ENCODE data around the gene CAPN3.

CAPN3 gene

DNA sequence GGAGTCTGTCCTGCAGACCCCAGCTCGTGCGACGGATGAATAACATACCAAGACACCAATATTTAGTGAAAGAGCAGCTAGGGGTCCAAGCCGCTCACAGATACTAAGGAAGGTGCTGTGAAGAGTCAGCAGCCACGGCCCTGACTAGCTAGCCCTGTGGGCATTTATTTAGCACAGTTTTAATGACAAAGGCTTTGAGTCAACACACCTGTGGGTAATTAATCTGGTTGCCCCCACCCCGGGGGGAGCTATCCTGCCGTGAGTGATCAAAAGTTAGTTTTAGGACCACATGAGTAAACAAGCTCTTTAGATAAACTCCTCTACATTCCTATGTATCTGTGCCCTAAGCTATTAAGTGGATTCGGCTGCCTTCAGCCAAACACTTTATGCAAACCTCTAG is 18.7 kb downstream of the CAPN3 start:
- H3K9me3 ChIP-seq (replicated peaks in 1 of 2; ENCODE audit: control insufficient read depth in 2 of 2, insufficient read depth in 1 of 2, low read depth in 1 of 2, low read length in 2 of 2) = peaks cover 2 to 7% of the 10 kb centered on the region in 2 donors
- DNase-seq (ENCODE audit: low spot score) = no peak
- no peak overlapping the region for H2AFZ ChIP-seq (ENCODE audit: low read length)
- no peak overlapping the region for H4K91ac ChIP-seq (ENCODE audit: low read depth, low read length, poor library complexity)
- no peaks in the 10 kb centered on the region for H3K36me3 ChIP-seq (replicated peaks in 1 of 2; ENCODE audit: control insufficient read depth in 2 of 2, insufficient read depth in 2 of 2, low read length in 2 of 2)
- no peak overlapping the region for H3K4me3 ChIP-seq (ENCODE audit: low read length in 2 of 2)
- H3K14ac ChIP-seq (ENCODE audit: low read length) = no peak overlapping the region
- no peak overlapping the region for H2BK5ac ChIP-seq (ENCODE audit: low read length)
- WGBS, 2 donors (ENCODE audit: extremely low coverage in 2 of 2, insufficient read length in 2 of 2, insufficient replicate concordance in 1 of 2) = no CpG with 5 or more reads among the region's 8 CpGs
- no peak overlapping the region for H3K9ac ChIP-seq (ENCODE audit: low read depth, low read length, poor library complexity)
- no peak overlapping the region for H2BK120ac ChIP-seq (ENCODE audit: low read depth, low read length)
- no peaks in the 10 kb centered on the region for H3K4me1 ChIP-seq (ENCODE audit: control insufficient read depth in 2 of 2, insufficient read depth in 1 of 2, low read depth in 1 of 2, low read length in 2 of 2)
- no peak overlapping the region for H4K8ac ChIP-seq (ENCODE audit: low read depth, low read length)
- no peak overlapping the region for H2AK5ac ChIP-seq (ENCODE audit: low read depth, low read length)
- H3K27ac ChIP-seq (replicated peaks; ENCODE audit: low read length) = no peak overlapping the region
- H2BK15ac ChIP-seq (ENCODE audit: low read length) = no peak overlapping the region
- no peak overlapping the region for H3K4ac ChIP-seq (ENCODE audit: low read length)
- H2BK12ac ChIP-seq (ENCODE audit: low read length) = no peak overlapping the region
- no peak overlapping the region for H3K23ac ChIP-seq (ENCODE audit: low read depth, low read length, poor library complexity)
- no peaks in the 10 kb centered on the region for H3K79me1 ChIP-seq (ENCODE audit: low read depth, low read length)
- no peaks in the 10 kb centered on the region for H3K27me3 ChIP-seq (ENCODE audit: control insufficient read depth in 3 of 3, insufficient read depth in 3 of 3, low read depth in 1 of 3, low read length in 3 of 3)
- H3K4me2 ChIP-seq (ENCODE audit: insufficient read depth, low read length, poor library complexity, severe bottlenecking) = no peak overlapping the region
- H3K18ac ChIP-seq (ENCODE audit: low read length) = no peak overlapping the region

DNA sequence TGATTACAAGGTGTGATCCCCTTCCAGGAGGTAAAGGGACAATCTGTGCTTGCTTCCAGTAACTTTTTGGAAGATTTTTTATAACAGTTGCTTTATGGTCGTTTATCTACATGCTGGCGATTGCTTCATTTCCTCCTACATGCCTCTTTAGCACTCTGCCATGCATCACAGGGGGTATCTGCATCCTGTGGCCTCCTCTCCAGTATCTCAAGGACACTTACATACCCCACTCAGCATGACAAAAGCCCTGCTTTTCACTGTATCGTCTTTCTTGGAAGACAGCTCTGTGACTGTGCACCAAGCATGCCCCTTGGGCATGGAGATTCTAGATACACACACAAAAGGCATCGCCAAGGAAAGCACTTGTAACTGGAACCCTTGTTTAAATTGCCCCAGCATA is 25.3 kb downstream of the CAPN3 start:
- Histone ChIP-seq H3K4me2 (ENCODE audit: insufficient read depth, low read length, poor library complexity, severe bottlenecking) (no peak overlapping the region), H3K9me3 (replicated peaks in 1 of 2; ENCODE audit: control insufficient read depth in 2 of 2, insufficient read depth in 1 of 2, low read depth in 1 of 2, low read length in 2 of 2) (no peaks in the 10 kb centered on the region), H3K79me1 (ENCODE audit: low read depth, low read length) (no peaks in the 10 kb centered on the region), H3K27me3 (ENCODE audit: control insufficient read depth in 3 of 3, insufficient read depth in 3 of 3, low read depth in 1 of 3, low read length in 3 of 3) (no peaks in the 10 kb centered on the region), H3K27ac (replicated peaks; ENCODE audit: low read length) (no peak overlapping the region), H2AK5ac (ENCODE audit: low read depth, low read length) (no peak overlapping the region), H2BK120ac (ENCODE audit: low read depth, low read length) (no peak overlapping the region), H3K4me3 (ENCODE audit: low read length in 2 of 2) (no peak overlapping the region), H4K8ac (ENCODE audit: low read depth, low read length) (no peak overlapping the region), H3K18ac (ENCODE audit: low read length) (no peak overlapping the region), H2BK12ac (ENCODE audit: low read length) (no peak overlapping the region), H3K23ac (ENCODE audit: low read depth, low read length, poor library complexity) (no peak overlapping the region), H3K14ac (ENCODE audit: low read length) (no peak overlapping the region), H3K36me3 (replicated peaks in 1 of 2; ENCODE audit: control insufficient read depth in 2 of 2, insufficient read depth in 2 of 2, low read length in 2 of 2) (no peaks in the 10 kb centered on the region), H3K4me1 (ENCODE audit: control insufficient read depth in 2 of 2, insufficient read depth in 1 of 2, low read depth in 1 of 2, low read length in 2 of 2) (no peaks in the 10 kb centered on the region), H3K4ac (ENCODE audit: low read length) (no peak overlapping the region), H2BK15ac (ENCODE audit: low read length) (no peak overlapping the region), H2AFZ (ENCODE audit: low read length) (peak overlapping the region; percentile 81), H2BK5ac (ENCODE audit: low read length) (no peak overlapping the region), H4K91ac (ENCODE audit: low read depth, low read length, poor library complexity) (no peak overlapping the region), H3K9ac (ENCODE audit: low read depth, low read length, poor library complexity) (no peak overlapping the region)
- DNase-seq (ENCODE audit: low spot score) = no peak
- no CpG with 5 or more reads among the region's 4 CpGs for WGBS, 2 donors (ENCODE audit: extremely low coverage in 2 of 2, insufficient read length in 2 of 2, insufficient replicate concordance in 1 of 2)

DNA sequence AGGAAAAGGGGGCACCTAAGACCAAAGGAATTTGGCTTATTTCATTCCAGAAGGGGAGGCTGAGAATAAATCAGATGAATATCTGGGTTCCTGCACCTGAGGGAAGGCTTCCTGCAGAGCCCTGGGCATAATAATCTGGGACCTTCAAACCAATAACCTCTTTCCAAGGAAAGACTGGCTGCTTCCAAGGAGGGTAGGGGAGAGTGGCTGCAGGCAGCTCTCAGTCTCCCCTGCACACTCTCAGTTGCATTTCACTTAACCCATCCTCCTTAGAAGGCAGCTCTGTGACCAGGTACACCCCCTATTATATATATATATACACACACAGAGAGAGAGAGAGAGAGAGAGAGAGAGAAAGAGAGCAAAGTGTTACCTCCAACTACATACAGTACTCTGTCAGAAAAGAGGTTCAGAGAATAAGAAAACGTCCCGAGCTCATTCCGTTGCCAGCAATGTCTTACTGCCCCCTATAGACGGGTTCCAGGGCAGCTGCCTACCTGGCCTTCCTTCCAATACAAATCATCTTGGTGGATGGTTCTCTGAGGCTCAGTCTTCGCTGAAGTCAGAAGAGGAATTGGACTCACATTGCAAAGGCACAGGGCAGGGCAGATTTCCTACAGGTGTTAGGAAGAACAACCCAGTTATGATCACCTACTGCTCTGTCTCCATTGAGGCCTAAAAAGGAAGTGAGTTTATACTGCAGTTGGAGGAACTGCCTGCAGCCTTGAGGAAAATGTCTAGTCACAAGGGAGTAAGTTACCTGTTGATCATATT is 26.1 kb downstream of the CAPN3 start:
- Histone ChIP-seq H2BK5ac (ENCODE audit: low read length) (no peak overlapping the region), H3K23ac (ENCODE audit: low read depth, low read length, poor library complexity) (no peak overlapping the region), H3K4ac (ENCODE audit: low read length) (no peak overlapping the region), H3K14ac (ENCODE audit: low read length) (no peak overlapping the region), H3K4me1 (ENCODE audit: control insufficient read depth in 2 of 2, insufficient read depth in 1 of 2, low read depth in 1 of 2, low read length in 2 of 2) (no peaks in the 10 kb centered on the region), H2AK5ac (ENCODE audit: low read depth, low read length) (no peak overlapping the region), H3K4me3 (ENCODE audit: low read length in 2 of 2) (no peak overlapping the region), H3K27me3 (ENCODE audit: control insufficient read depth in 3 of 3, insufficient read depth in 3 of 3, low read depth in 1 of 3, low read length in 3 of 3) (no peaks in the 10 kb centered on the region), H3K79me1 (ENCODE audit: low read depth, low read length) (no peaks in the 10 kb centered on the region), H2BK12ac (ENCODE audit: low read length) (no peak overlapping the region), H2BK15ac (ENCODE audit: low read length) (no peak overlapping the region), H3K27ac (replicated peaks; ENCODE audit: low read length) (no peak overlapping the region), H3K4me2 (ENCODE audit: insufficient read depth, low read length, poor library complexity, severe bottlenecking) (no peak overlapping the region), H3K18ac (ENCODE audit: low read length) (no peak overlapping the region), H2AFZ (ENCODE audit: low read length) (peak overlapping the region; percentile 81), H2BK120ac (ENCODE audit: low read depth, low read length) (no peak overlapping the region), H3K9me3 (replicated peaks in 1 of 2; ENCODE audit: control insufficient read depth in 2 of 2, insufficient read depth in 1 of 2, low read depth in 1 of 2, low read length in 2 of 2) (no peaks in the 10 kb centered on the region), H4K91ac (ENCODE audit: low read depth, low read length, poor library complexity) (no peak overlapping the region), H4K8ac (ENCODE audit: low read depth, low read length) (no peak overlapping the region), H3K9ac (ENCODE audit: low read depth, low read length, poor library complexity) (no peak overlapping the region), H3K36me3 (replicated peaks in 1 of 2; ENCODE audit: control insufficient read depth in 2 of 2, insufficient read depth in 2 of 2, low read length in 2 of 2) (no peaks in the 10 kb centered on the region)
- DNase-seq (ENCODE audit: low spot score) = peak; percentile 36
- no CpG with 5 or more reads among the region's 5 CpGs for WGBS, 2 donors (ENCODE audit: extremely low coverage in 2 of 2, insufficient read length in 2 of 2, insufficient replicate concordance in 1 of 2)

DNA sequence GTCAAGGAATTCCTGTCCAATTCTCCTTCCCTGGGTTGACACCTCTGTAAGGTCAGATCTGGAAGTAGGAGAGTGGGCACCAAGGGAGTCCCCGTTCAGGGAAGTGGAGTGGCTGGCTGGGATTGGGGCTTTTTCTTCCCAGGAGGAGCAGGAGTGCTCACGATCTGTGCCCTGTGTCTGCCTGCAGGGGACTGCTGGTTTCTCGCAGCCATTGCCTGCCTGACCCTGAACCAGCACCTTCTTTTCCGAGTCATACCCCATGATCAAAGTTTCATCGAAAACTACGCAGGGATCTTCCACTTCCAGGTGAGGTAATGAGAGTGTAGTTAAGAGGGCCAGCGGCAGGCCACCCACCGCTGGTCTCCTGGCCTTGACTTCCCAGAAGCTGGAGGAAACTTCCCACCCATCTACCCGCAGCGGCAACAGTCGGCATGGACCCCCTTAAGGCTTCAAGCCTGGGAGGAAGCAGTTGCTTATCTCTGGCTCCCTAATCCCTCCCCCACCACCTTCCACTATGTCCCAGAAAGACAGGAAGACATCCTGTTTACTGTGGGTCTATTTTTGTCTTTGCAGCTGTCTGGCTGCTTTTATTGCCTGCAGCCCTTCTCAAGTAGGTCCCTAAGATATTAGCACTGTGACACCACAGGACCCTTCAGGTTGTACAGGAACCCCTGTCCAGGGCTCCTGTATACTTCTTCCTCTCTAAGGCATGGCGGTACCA is 26.8 kb downstream of the CAPN3 start:
- no peak overlapping the region for H3K14ac ChIP-seq (ENCODE audit: low read length)
- H3K4me1 ChIP-seq (ENCODE audit: control insufficient read depth in 2 of 2, insufficient read depth in 1 of 2, low read depth in 1 of 2, low read length in 2 of 2) = no peaks in the 10 kb centered on the region
- H2BK15ac ChIP-seq (ENCODE audit: low read length) = no peak overlapping the region
- no peak overlapping the region for H2BK12ac ChIP-seq (ENCODE audit: low read length)
- no peak overlapping the region for H3K4me3 ChIP-seq (ENCODE audit: low read length in 2 of 2)
- no CpG with 5 or more reads among the region's 12 CpGs for WGBS, 2 donors (ENCODE audit: extremely low coverage in 2 of 2, insufficient read length in 2 of 2, insufficient replicate concordance in 1 of 2)
- H3K23ac ChIP-seq (ENCODE audit: low read depth, low read length, poor library complexity) = no peak overlapping the region
- H3K4ac ChIP-seq (ENCODE audit: low read length) = no peak overlapping the region
- H3K27ac ChIP-seq (replicated peaks; ENCODE audit: low read length) = no peak overlapping the region
- no peaks in the 10 kb centered on the region for H3K79me1 ChIP-seq (ENCODE audit: low read depth, low read length)
- H2AK5ac ChIP-seq (ENCODE audit: low read depth, low read length) = no peak overlapping the region
- peak overlapping the region; percentile 81 for H2AFZ ChIP-seq (ENCODE audit: low read length)
- no peaks in the 10 kb centered on the region for H3K9me3 ChIP-seq (replicated peaks in 1 of 2; ENCODE audit: control insufficient read depth in 2 of 2, insufficient read depth in 1 of 2, low read depth in 1 of 2, low read length in 2 of 2)
- no peak overlapping the region for H2BK5ac ChIP-seq (ENCODE audit: low read length)
- H3K4me2 ChIP-seq (ENCODE audit: insufficient read depth, low read length, poor library complexity, severe bottlenecking) = no peak overlapping the region
- H3K36me3 ChIP-seq (replicated peaks in 1 of 2; ENCODE audit: control insufficient read depth in 2 of 2, insufficient read depth in 2 of 2, low read length in 2 of 2) = no peaks in the 10 kb centered on the region
- H4K91ac ChIP-seq (ENCODE audit: low read depth, low read length, poor library complexity) = no peak overlapping the region
- H2BK120ac ChIP-seq (ENCODE audit: low read depth, low read length) = no peak overlapping the region
- H4K8ac ChIP-seq (ENCODE audit: low read depth, low read length) = no peak overlapping the region
- no peaks in the 10 kb centered on the region for H3K27me3 ChIP-seq (ENCODE audit: control insufficient read depth in 3 of 3, insufficient read depth in 3 of 3, low read depth in 1 of 3, low read length in 3 of 3)
- H3K9ac ChIP-seq (ENCODE audit: low read depth, low read length, poor library complexity) = no peak overlapping the region
- DNase-seq (ENCODE audit: low spot score) = no peak
- H3K18ac ChIP-seq (ENCODE audit: low read length) = no peak overlapping the region
